ENCODE measurements around the gene UGT1A7. TPM values are rescaled to one million over a fixed set of nuclear protein-coding genes. Genes with fewer than 3 reads are reported as not detected.

UGT1A7 gene
- total RNA-seq, 2 donors from 2014 or later, result not detected

GRCh38 chr2:233668605-233669260 is 13.0 kb upstream of the UGT1A7 start:
- no peak for ATAC-seq
- Mint-ChIP-seq H3K36me3 (ENCODE audit: low read depth) (no peaks in the 10 kb centered on the region), H3K27me3 (peaks cover 35% of the 10 kb centered on the region), H3K4me3 (no peak overlapping the region), H3K27ac (no peak overlapping the region), H3K4me1 (no peaks in the 10 kb centered on the region)
- no peak for DNase-seq
- H3K9me3 ChIP-seq (ENCODE audit: control insufficient read depth, low read length, poor library complexity, severe bottlenecking), result no peaks in the 10 kb centered on the region

GRCh38 chr2:233671290-233672161 is 10.2 kb upstream of the UGT1A7 start, which contains the start of gene UGT1A9:
Gene UGT1A9 (plus strand): TSS chr2:233671898. CDS start chr2:233671935, 37 bp downstream.
- Mint-ChIP-seq H3K4me3 (no peak within 1 kb of the TSS), H3K27me3 (peaks cover 45% of the 10 kb centered on the region), H3K36me3 (ENCODE audit: low read depth) (no peaks in the 10 kb centered on the region), H3K27ac (no peak within 1 kb of the TSS), H3K4me1 (no peaks in the 10 kb centered on the region)
- ATAC-seq (no peak), DNase-seq (no peak)
- no peaks in the 10 kb centered on the region for H3K9me3 ChIP-seq (ENCODE audit: control insufficient read depth, low read length, poor library complexity, severe bottlenecking)

GRCh38 chr2:233672886-233673285 is 8.8 kb upstream of the UGT1A7 start:
- DNase-seq, result no peak
- H3K4me3 Mint-ChIP-seq, result no peak overlapping the region
- no peaks in the 10 kb centered on the region for H3K36me3 Mint-ChIP-seq (ENCODE audit: low read depth)
- H3K4me1 Mint-ChIP-seq, result no peaks in the 10 kb centered on the region
- H3K27me3 Mint-ChIP-seq, result peaks cover 54% of the 10 kb centered on the region
- ATAC-seq, result no peak
- H3K9me3 ChIP-seq (ENCODE audit: control insufficient read depth, low read length, poor library complexity, severe bottlenecking), result no peaks in the 10 kb centered on the region
- no peak overlapping the region for H3K27ac Mint-ChIP-seq

- DNase-seq, result no peak
- H3K9me3 ChIP-seq (ENCODE audit: control insufficient read depth, low read length, poor library complexity, severe bottlenecking), result no peaks in the 10 kb centered on the region
- H3K36me3 Mint-ChIP-seq (ENCODE audit: low read depth), result no peaks in the 10 kb centered on the region
- H3K27ac Mint-ChIP-seq, result no peak overlapping the region
- no peak overlapping the region for H3K4me3 Mint-ChIP-seq
- no peaks in the 10 kb centered on the region for H3K4me1 Mint-ChIP-seq
- ATAC-seq, result no peak
- peaks cover 61% of the 10 kb centered on the region for H3K27me3 Mint-ChIP-seq
Observed at GRCh38 chr2:233673896-233674295, 7.8 kb upstream of the UGT1A7 start.

GRCh38 chr2:233674314-233674713 is 7.4 kb upstream of the UGT1A7 start:
- Mint-ChIP-seq H3K36me3 (ENCODE audit: low read depth) (no peaks in the 10 kb centered on the region), H3K27ac (no peak overlapping the region), H3K27me3 (peaks cover 64% of the 10 kb centered on the region), H3K4me1 (no peaks in the 10 kb centered on the region), H3K4me3 (no peak overlapping the region)
- H3K9me3 ChIP-seq (ENCODE audit: control insufficient read depth, low read length, poor library complexity, severe bottlenecking), result no peaks in the 10 kb centered on the region
- no peak for DNase-seq
- ATAC-seq, result no peak

GRCh38 chr2:233674995-233675394 is 6.7 kb upstream of the UGT1A7 start:
- Mint-ChIP-seq H3K4me1 (no peaks in the 10 kb centered on the region), H3K27ac (no peak overlapping the region), H3K36me3 (ENCODE audit: low read depth) (peaks cover 2% of the 10 kb centered on the region), H3K4me3 (no peak overlapping the region), H3K27me3 (peaks cover 67% of the 10 kb centered on the region)
- ATAC-seq (no peak), DNase-seq (no peak)
- no peaks in the 10 kb centered on the region for H3K9me3 ChIP-seq (ENCODE audit: control insufficient read depth, low read length, poor library complexity, severe bottlenecking)

- Mint-ChIP-seq H3K36me3 (ENCODE audit: low read depth) (peaks cover 2% of the 10 kb centered on the region), H3K4me1 (no peaks in the 10 kb centered on the region), H3K27ac (no peak overlapping the region), H3K4me3 (no peak overlapping the region), H3K27me3 (peaks cover 61% of the 10 kb centered on the region)
- no peaks in the 10 kb centered on the region for H3K9me3 ChIP-seq (ENCODE audit: control insufficient read depth, low read length, poor library complexity, severe bottlenecking)
- DNase-seq (no peak), ATAC-seq (no peak)
Observed at GRCh38 chr2:233676046-233676445, 5.7 kb upstream of the UGT1A7 start.

GRCh38 chr2:233679196-233679595 is 2.5 kb upstream of the UGT1A7 start:
- no peaks in the 10 kb centered on the region for H3K9me3 ChIP-seq (ENCODE audit: control insufficient read depth, low read length, poor library complexity, severe bottlenecking)
- H3K4me3 Mint-ChIP-seq, result no peak overlapping the region
- no peak overlapping the region for H3K27ac Mint-ChIP-seq
- no peaks in the 10 kb centered on the region for H3K4me1 Mint-ChIP-seq
- DNase-seq, result no peak
- H3K27me3 Mint-ChIP-seq, result peaks cover 54% of the 10 kb centered on the region
- no peak for ATAC-seq
- H3K36me3 Mint-ChIP-seq (ENCODE audit: low read depth), result peaks cover 2% of the 10 kb centered on the region

GRCh38 chr2:233680361-233681045 is 1.2 kb upstream of the UGT1A7 start:
- H3K4me1 Mint-ChIP-seq, result no peaks in the 10 kb centered on the region
- H3K27me3 Mint-ChIP-seq, result peaks cover 48% of the 10 kb centered on the region
- no peak overlapping the region for H3K4me3 Mint-ChIP-seq
- no peak overlapping the region for H3K27ac Mint-ChIP-seq
- H3K9me3 ChIP-seq (ENCODE audit: control insufficient read depth, low read length, poor library complexity, severe bottlenecking), result no peaks in the 10 kb centered on the region
- ATAC-seq, result no peak
- no peak for DNase-seq
- peaks cover 2% of the 10 kb centered on the region for H3K36me3 Mint-ChIP-seq (ENCODE audit: low read depth)

- Mint-ChIP-seq H3K36me3 (ENCODE audit: low read depth) (peaks cover 5% of the 10 kb centered on the region), H3K27ac (no peak overlapping the region), H3K4me1 (no peaks in the 10 kb centered on the region), H3K4me3 (no peak overlapping the region), H3K27me3 (peaks cover 36% of the 10 kb centered on the region)
- DNase-seq (no peak), ATAC-seq (no peak)
- H3K9me3 ChIP-seq (ENCODE audit: control insufficient read depth, low read length, poor library complexity, severe bottlenecking), result no peaks in the 10 kb centered on the region
Observed at GRCh38 chr2:233684640-233685039, 2.9 kb downstream of the UGT1A7 start.

- H3K9me3 ChIP-seq (ENCODE audit: control insufficient read depth, low read length, poor library complexity, severe bottlenecking), result no peaks in the 10 kb centered on the region
- Mint-ChIP-seq H3K4me1 (no peaks in the 10 kb centered on the region), H3K27ac (no peak overlapping the region), H3K36me3 (ENCODE audit: low read depth) (peaks cover 3% of the 10 kb centered on the region), H3K27me3 (peaks cover 40% of the 10 kb centered on the region), H3K4me3 (no peak overlapping the region)
- ATAC-seq, result no peak
- DNase-seq, result no peak
Observed at GRCh38 chr2:233686928-233687327, 5.2 kb downstream of the UGT1A7 start.

- Mint-ChIP-seq H3K4me3 (no peak overlapping the region), H3K36me3 (ENCODE audit: low read depth) (peaks cover 3% of the 10 kb centered on the region), H3K4me1 (no peaks in the 10 kb centered on the region), H3K27ac (no peak overlapping the region), H3K27me3 (peaks cover 51% of the 10 kb centered on the region)
- DNase-seq, result no peak
- H3K9me3 ChIP-seq (ENCODE audit: control insufficient read depth, low read length, poor library complexity, severe bottlenecking), result no peaks in the 10 kb centered on the region
- ATAC-seq, result no peak
Observed at GRCh38 chr2:233688341-233688740, 6.6 kb downstream of the UGT1A7 start.

- Mint-ChIP-seq H3K27ac (no peak overlapping the region), H3K36me3 (ENCODE audit: low read depth) (peaks cover 3% of the 10 kb centered on the region), H3K4me1 (no peaks in the 10 kb centered on the region), H3K4me3 (no peak overlapping the region), H3K27me3 (peaks cover 53% of the 10 kb centered on the region)
- ATAC-seq (no peak), DNase-seq (no peak)
- H3K9me3 ChIP-seq (ENCODE audit: control insufficient read depth, low read length, poor library complexity, severe bottlenecking), result no peaks in the 10 kb centered on the region
Observed at GRCh38 chr2:233689031-233689430, 7.3 kb downstream of the UGT1A7 start.
